GM19395 (cell line): ENCODE data around the gene C22orf39.

Experiments used
- ATAC-seq: cut with Tn5 transposase; IDR thresholded peaks from one replicate; pipeline ENCODE4 v1.9.1; 2021; ENCODE audit warnings: mild to moderate bottlenecking, moderate library complexity; ENCODE audit not compliant: unreplicated experiment

Gene C22orf39

GRCh38 chr22:19477321-19478044 is 30.0 kb upstream of the C22orf39 start:
- ATAC-seq, result no peak

- ATAC-seq, result no peak
These were observed 28.5 kb upstream of the C22orf39 start for GRCh38 chr22:19476023-19476422.

- ATAC-seq, result no peak
These were observed 26.1 kb upstream of the C22orf39 start for GRCh38 chr22:19473578-19473977.

GRCh38 chr22:19472233-19472632 is 24.7 kb upstream of the C22orf39 start:
- no peak for ATAC-seq

GRCh38 chr22:19471572-19471971 is 24.1 kb upstream of the C22orf39 start:
- no peak for ATAC-seq

- no peak for ATAC-seq
These were observed 22.5 kb upstream of the C22orf39 start for GRCh38 chr22:19470010-19470409.

- ATAC-seq, result no peak
These were observed 21.9 kb upstream of the C22orf39 start for GRCh38 chr22:19469421-19469820.

- no peak for ATAC-seq
These were observed 20.4 kb upstream of the C22orf39 start for GRCh38 chr22:19467912-19468311.

- no peak for ATAC-seq
These were observed 19.6 kb upstream of the C22orf39 start for GRCh38 chr22:19466848-19467752.

- ATAC-seq, result no peak
These were observed 18.7 kb upstream of the C22orf39 start for GRCh38 chr22:19466126-19466716.

- ATAC-seq, result no peak
These were observed 17.5 kb upstream of the C22orf39 start for GRCh38 chr22:19464975-19465374.

- no peak for ATAC-seq
These were observed 17.0 kb upstream of the C22orf39 start for GRCh38 chr22:19464546-19464945.

GRCh38 chr22:19463491-19464469 is 16.3 kb upstream of the C22orf39 start:
- no peak for ATAC-seq

- no peak for ATAC-seq
These were observed 15.5 kb upstream of the C22orf39 start for GRCh38 chr22:19463008-19463407.

GRCh38 chr22:19461506-19461905 is 14.0 kb upstream of the C22orf39 start:
- no peak for ATAC-seq

- no peak for ATAC-seq
These were observed 12.5 kb upstream of the C22orf39 start for GRCh38 chr22:19460036-19460435.

GRCh38 chr22:19457828-19458428 is 10.4 kb upstream of the C22orf39 start:
- ATAC-seq, result no peak

- ATAC-seq, result no peak
These were observed 9.0 kb upstream of the C22orf39 start for GRCh38 chr22:19456541-19456940.

GRCh38 chr22:19455585-19456370 is 8.3 kb upstream of the C22orf39 start:
- no peak for ATAC-seq
